Hepatocyte (in vitro differentiated cells): ENCODE results near the gene EDEM1. TPM values are rescaled to one million over a fixed set of nuclear protein-coding genes. Genes with fewer than 3 reads are reported as not detected.

ENCODE experiments used
- DNase-seq: peaks from one replicate; pipeline ENCODE4 v3.0.0-alpha.2; 2016; ENCODE audit warnings: low spot score
- H2AFZ ChIP-seq: fragments of 200-600 bp; sonication (generic); 2 replicates; pipeline ENCODE4 v1.6.0; 2016; ENCODE audit warnings: antibody characterized with exemption, mild to moderate bottlenecking
- H3K27ac ChIP-seq: fragments of 200-600 bp; sonication (generic); 2 replicates; pipeline ENCODE4 v1.5.1; 2016; ENCODE audit warnings: mild to moderate bottlenecking
- H3K27me3 ChIP-seq: fragments of 200-600 bp; sonication (generic); 2 replicates; pipeline ENCODE4 v1.6.1; 2016
- H3K36me3 ChIP-seq: fragments of 200-600 bp; sonication (generic); replicated peaks from 2 replicates; pipeline ENCODE4 v1.5.1; 2016; ENCODE audit warnings: low read depth; ENCODE audit not compliant: insufficient read depth
- H3K4me1 ChIP-seq: fragments of 200-600 bp; sonication (generic); 2 replicates; pipeline ENCODE4 v1.5.1; 2016; ENCODE audit warnings: mild to moderate bottlenecking, moderate library complexity; ENCODE audit not compliant: insufficient read depth
- H3K4me2 ChIP-seq: fragments of 200-600 bp; sonication (generic); 2 replicates; pipeline ENCODE4 v1.6.0; 2016
- H3K4me3 ChIP-seq: fragments of 200-600 bp; sonication (generic); 2 replicates; pipeline ENCODE4 v1.5.1; 2016; ENCODE audit warnings: mild to moderate bottlenecking
- H3K79me2 ChIP-seq: fragments of 200-600 bp; sonication (generic); 2 replicates; pipeline ENCODE4 v1.6.0; 2017; ENCODE audit warnings: mild to moderate bottlenecking
- H3K9me2 ChIP-seq: fragments of 200-600 bp; sonication (generic); replicated peaks from 2 replicates; pipeline ENCODE4 v1.6.0; 2017; ENCODE audit warnings: mild to moderate bottlenecking; ENCODE audit not compliant: insufficient read depth
- H3K9me3 ChIP-seq: fragments of 200-600 bp; sonication (generic); 2 replicates; pipeline ENCODE4 v1.5.1; 2016; ENCODE audit warnings: low read depth, mild to moderate bottlenecking
- H4K20me1 ChIP-seq: fragments of 200-600 bp; sonication (generic); 2 replicates; pipeline ENCODE4 v1.6.0; 2016; ENCODE audit warnings: mild to moderate bottlenecking; ENCODE audit not compliant: insufficient read depth, poor library complexity, severe bottlenecking
- EZH2 ChIP-seq: fragments of 200-600 bp; sonication (generic); IDR thresholded peaks from 2 replicates; pipeline ENCODE4 v1.6.1; 2016; ENCODE audit warnings: antibody characterized with exemption, mild to moderate bottlenecking, borderline replicate concordance
- EZH2phosphoT487 ChIP-seq: fragments of 200-600 bp; sonication (generic); IDR thresholded peaks from one replicate; pipeline ENCODE4 v1.6.1; 2018; ENCODE audit warnings: antibody characterized with exemption, mild to moderate bottlenecking, low read depth, moderate library complexity; ENCODE audit not compliant: unreplicated experiment, severe bottlenecking
- WGBS: methylation state at CpG from one replicate; pipeline ENCODE4 v1.1.6; 2016; ENCODE audit warnings: low lambda C conversion rate; ENCODE audit errors: missing lambda C conversion rate; 5-methylcytosine and 5-hydroxymethylcytosine counted together
- polyA plus RNA-seq: library from polyadenylated mRNA; unstranded; fragments of >200 nt; fragmentation: Nextera tagmentation; extraction: Ambion mirVana; gene quantifications from 2 replicates; pipeline ENCODE4 v1.2.1, GENCODE V29; 2016
- total RNA-seq: library from RNA; depleted of rRNA; stranded (reverse); fragments of >200 nt; gene quantifications from 2 replicates; pipeline ENCODE4 v1.2.3, GENCODE V29; 2014
- TF ChIP-seq, protein P1 (sequence below): fragments of 200-600 bp; sonication (generic); IDR thresholded peaks from 2 replicates; pipeline ENCODE4 v1.5.1; 2016; ENCODE audit warnings: antibody characterized with exemption, mild to moderate bottlenecking; ENCODE audit not compliant: poor library complexity

The EDEM1 gene
- total and polyA plus RNA-seq, 2 experiments from 2014 or later, result 18.5 to 58.3 TPM

- Histone ChIP-seq H3K4me2 (peak overlapping the region; percentile 84), H3K9me2 (no peaks in the 10 kb centered on the region), H3K9me3 (no peaks in the 10 kb centered on the region), H3K27me3 (no peaks in the 10 kb centered on the region), H3K4me1 (peaks cover 20% of the 10 kb centered on the region), H3K36me3 (no peaks in the 10 kb centered on the region), H4K20me1 (no peaks in the 10 kb centered on the region), H2AFZ (peak overlapping the region; percentile 50), H3K27ac (peak overlapping the region; percentile 74), H3K4me3 (peak overlapping the region; percentile 38), H3K79me2 (peaks cover 41% of the 10 kb centered on the region)
- 7% methylated on average over 8 of the region's 8 CpGs for WGBS
- peak; percentile 53 for DNase-seq
- TF ChIP-seq EZH2phosphoT487 (no peak), EZH2 (no peak)
- TF ChIP-seq, protein P1, sequence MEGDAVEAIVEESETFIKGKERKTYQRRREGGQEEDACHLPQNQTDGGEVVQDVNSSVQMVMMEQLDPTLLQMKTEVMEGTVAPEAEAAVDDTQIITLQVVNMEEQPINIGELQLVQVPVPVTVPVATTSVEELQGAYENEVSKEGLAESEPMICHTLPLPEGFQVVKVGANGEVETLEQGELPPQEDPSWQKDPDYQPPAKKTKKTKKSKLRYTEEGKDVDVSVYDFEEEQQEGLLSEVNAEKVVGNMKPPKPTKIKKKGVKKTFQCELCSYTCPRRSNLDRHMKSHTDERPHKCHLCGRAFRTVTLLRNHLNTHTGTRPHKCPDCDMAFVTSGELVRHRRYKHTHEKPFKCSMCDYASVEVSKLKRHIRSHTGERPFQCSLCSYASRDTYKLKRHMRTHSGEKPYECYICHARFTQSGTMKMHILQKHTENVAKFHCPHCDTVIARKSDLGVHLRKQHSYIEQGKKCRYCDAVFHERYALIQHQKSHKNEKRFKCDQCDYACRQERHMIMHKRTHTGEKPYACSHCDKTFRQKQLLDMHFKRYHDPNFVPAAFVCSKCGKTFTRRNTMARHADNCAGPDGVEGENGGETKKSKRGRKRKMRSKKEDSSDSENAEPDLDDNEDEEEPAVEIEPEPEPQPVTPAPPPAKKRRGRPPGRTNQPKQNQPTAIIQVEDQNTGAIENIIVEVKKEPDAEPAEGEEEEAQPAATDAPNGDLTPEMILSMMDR, result no peak
Measured at GRCh38 chr3:5186858-5187155, 700 bp upstream of the EDEM1 start.

DNA sequence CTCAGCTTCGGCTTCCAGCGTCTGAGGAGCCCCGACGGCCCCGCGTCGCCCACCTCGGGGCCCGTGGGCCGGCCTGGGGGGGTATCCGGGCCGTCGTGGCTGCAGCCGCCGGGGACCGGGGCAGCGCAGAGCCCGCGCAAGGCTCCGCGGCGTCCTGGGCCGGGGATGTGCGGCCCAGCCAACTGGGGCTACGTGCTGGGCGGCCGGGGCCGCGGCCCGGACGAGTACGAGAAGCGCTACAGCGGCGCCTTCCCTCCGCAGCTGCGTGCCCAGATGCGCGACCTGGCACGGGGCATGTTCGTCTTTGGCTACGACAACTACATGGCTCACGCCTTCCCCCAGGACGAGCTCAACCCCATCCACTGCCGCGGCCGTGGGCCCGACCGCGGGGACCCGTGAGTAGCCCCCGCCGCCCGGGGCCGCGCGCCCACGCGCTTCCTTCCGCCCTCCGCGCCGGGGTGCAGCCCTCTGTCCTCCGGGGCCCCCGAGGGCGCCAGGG, 462 bp downstream of the EDEM1 start:
- peaks cover 52% of the 10 kb centered on the region for H3K79me2 ChIP-seq
- DNase-seq, result peak; percentile 65

GRCh38 chr3:5188419-5189221, 1.1 kb downstream of the EDEM1 start:
- H3K36me3 ChIP-seq, result no peaks in the 10 kb centered on the region
- no peak for TF ChIP-seq EZH2phosphoT487
- TF ChIP-seq EZH2, result no peak
- TF ChIP-seq, protein P1, result no peak
- DNase-seq, result peak; percentile 61
- no peaks in the 10 kb centered on the region for H4K20me1 ChIP-seq
- WGBS, result 5% methylated on average over 19 of the region's 26 CpGs
- H3K9me2 ChIP-seq, result no peaks in the 10 kb centered on the region
- H3K9me3 ChIP-seq, result no peaks in the 10 kb centered on the region
- H3K79me2 ChIP-seq, result peaks cover 59% of the 10 kb centered on the region
- no peaks in the 10 kb centered on the region for H3K27me3 ChIP-seq
- H2AFZ ChIP-seq, result peak overlapping the region; percentile 73
- H3K4me1 ChIP-seq, result peaks cover 14% of the 10 kb centered on the region
- H3K27ac ChIP-seq, result peak overlapping the region; percentile 97
- peak overlapping the region; percentile 93 for H3K4me3 ChIP-seq
- H3K4me2 ChIP-seq, result peak overlapping the region; percentile 70

More for the DNA sequence above, 462 bp downstream of the EDEM1 start:
- TF ChIP-seq, protein P1, result no peak
- TF ChIP-seq EZH2, result no peak
- TF ChIP-seq EZH2phosphoT487, result no peak
- H3K4me3 ChIP-seq, result peak overlapping the region; percentile 93
- H2AFZ ChIP-seq, result peak overlapping the region; percentile 73
- peak overlapping the region; percentile 97 for H3K27ac ChIP-seq
- WGBS, result 2% methylated on average over 49 of the region's 66 CpGs
- H3K9me3 ChIP-seq, result no peaks in the 10 kb centered on the region
- H3K36me3 ChIP-seq, result no peaks in the 10 kb centered on the region
- H4K20me1 ChIP-seq, result no peaks in the 10 kb centered on the region
- peak overlapping the region; percentile 70 for H3K4me2 ChIP-seq
- no peaks in the 10 kb centered on the region for H3K9me2 ChIP-seq
- H3K27me3 ChIP-seq, result no peaks in the 10 kb centered on the region
- peaks cover 19% of the 10 kb centered on the region for H3K4me1 ChIP-seq
